Lower leg skin (tissue), 3 donors: ENCODE results near the gene CA14.

Experiments used
- POLR2A ChIP-seq, 2 donors: fragments of 450-650 bp; IDR thresholded peaks; one replicate each; pipeline ENCODE4 v1.6.1; 2016 to 2017; ENCODE audit warnings: antibody characterized with exemption in 2 of 2, mild to moderate bottlenecking in 1 of 2, moderate library complexity in 1 of 2
- TF ChIP-seq, protein P1 (sequence below), 3 donors: fragments of 450-650 bp; IDR thresholded peaks; one replicate each; pipeline ENCODE4 v1.5.1; 2016; ENCODE audit warnings: antibody characterized with exemption in 3 of 3, mild to moderate bottlenecking in 3 of 3, moderate library complexity in 2 of 3

DNA sequence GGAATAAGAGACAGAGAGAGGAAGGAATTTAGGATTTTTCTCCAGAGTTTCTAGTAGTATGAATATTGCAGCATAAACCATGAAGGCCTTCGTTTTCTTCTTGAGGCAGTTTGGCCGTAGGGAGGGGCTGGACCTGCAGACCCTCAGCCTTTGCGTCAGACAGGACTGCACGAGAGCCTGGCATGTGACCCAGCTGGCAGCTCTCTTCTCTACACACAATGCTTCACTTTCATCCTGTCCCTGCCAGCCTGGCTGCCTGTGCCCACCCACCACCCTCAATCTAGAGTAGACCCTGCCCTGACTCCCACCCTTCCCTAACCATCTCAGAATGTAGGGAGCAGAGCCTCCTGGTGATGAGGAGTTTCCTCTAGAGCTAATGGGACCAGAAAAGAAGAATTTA, 1.6 kb downstream of the CA14 start:
- TF ChIP-seq, protein P1, sequence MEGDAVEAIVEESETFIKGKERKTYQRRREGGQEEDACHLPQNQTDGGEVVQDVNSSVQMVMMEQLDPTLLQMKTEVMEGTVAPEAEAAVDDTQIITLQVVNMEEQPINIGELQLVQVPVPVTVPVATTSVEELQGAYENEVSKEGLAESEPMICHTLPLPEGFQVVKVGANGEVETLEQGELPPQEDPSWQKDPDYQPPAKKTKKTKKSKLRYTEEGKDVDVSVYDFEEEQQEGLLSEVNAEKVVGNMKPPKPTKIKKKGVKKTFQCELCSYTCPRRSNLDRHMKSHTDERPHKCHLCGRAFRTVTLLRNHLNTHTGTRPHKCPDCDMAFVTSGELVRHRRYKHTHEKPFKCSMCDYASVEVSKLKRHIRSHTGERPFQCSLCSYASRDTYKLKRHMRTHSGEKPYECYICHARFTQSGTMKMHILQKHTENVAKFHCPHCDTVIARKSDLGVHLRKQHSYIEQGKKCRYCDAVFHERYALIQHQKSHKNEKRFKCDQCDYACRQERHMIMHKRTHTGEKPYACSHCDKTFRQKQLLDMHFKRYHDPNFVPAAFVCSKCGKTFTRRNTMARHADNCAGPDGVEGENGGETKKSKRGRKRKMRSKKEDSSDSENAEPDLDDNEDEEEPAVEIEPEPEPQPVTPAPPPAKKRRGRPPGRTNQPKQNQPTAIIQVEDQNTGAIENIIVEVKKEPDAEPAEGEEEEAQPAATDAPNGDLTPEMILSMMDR (IDR thresholded peaks at IDR 0.05), result no peak
- TF ChIP-seq POLR2A (IDR thresholded peaks at IDR 0.05), result no peak
